HepG2 (cell line): ENCODE results near the gene SPAG4. TPM values are rescaled to one million over a fixed set of nuclear protein-coding genes. Genes with fewer than 3 reads are reported as not detected.

Experiments used
- ATAC-seq: fragments of 200-7000 bp; cut with Tn5 transposase; 3 replicates; pipeline ENCODE4 v1.9.1; 2020; ENCODE audit warnings: mild to moderate bottlenecking, moderate library complexity
- BruUV-seq: library from RNA; stranded (reverse); fragments of 400-500 nt; replicated peaks from 2 replicates; lab custom pipeline; 2021; lab: Mats Ljungman, UMichigan
- CTCF ChIA-PET: fragments of 300-600 bp; formaldehyde crosslinking; extraction: SDS; loops from one replicate; lab custom pipeline; 2021; ENCODE audit warnings: low total read pairs, inconsistent platforms, low intra/inter-chr PET ratio; lab: Yijun Ruan, JAX
- POLR2A ChIA-PET: fragments of 350-600 bp; sonication (Branson Sonifier 250); formaldehyde crosslinking; loops from one replicate; lab custom pipeline; 2020; ENCODE audit warnings: antibody characterized with exemption, inconsistent platforms; lab: Yijun Ruan, JAX
- DNase-seq: peaks from one replicate; pipeline ENCODE4 v3.0.0-alpha.2; 2015; ENCODE audit warnings: low spot score
- FAIRE-seq: peaks from 3 replicates; lab custom pipeline; 2011; peaks lifted over from hg19 to GRCh38; lab: Jason Lieb, UNC
- H2AFZ ChIP-seq: one replicate; pipeline ENCODE4 v1.6.1; 2011; ENCODE audit warnings: low read length, inconsistent platforms
- H3K27ac ChIP-seq: fragments of 300-600 bp; 3 replicates; pipeline ENCODE4 v1.8.0; 2011; ENCODE audit warnings: mixed run types, mild to moderate bottlenecking, mixed read lengths, low read length, inconsistent platforms; ENCODE audit not compliant: insufficient read depth; ENCODE audit errors: extremely low read length
- H3K27me3 ChIP-seq, 2 experiments: fragments of 200-600 bp in 1 of 2; 2 replicates in 1 of 2; 3 replicates in 1 of 2; pipeline versions ENCODE4 v1.6.0 to v1.8.0; 2011; ENCODE audit warnings: low read length in 2 of 2, mild to moderate bottlenecking in 2 of 2, moderate library complexity in 2 of 2, inconsistent platforms in 1 of 2; ENCODE audit not compliant: insufficient read depth in 2 of 2, control insufficient read depth in 1 of 2
- H3K36me3 ChIP-seq, 2 experiments: fragments of 200-600 bp in 1 of 2; replicated peaks in 1 of 2; 2 replicates in 1 of 2; 3 replicates in 1 of 2; pipeline versions ENCODE4 v1.5.1 to v1.8.0; 2011; ENCODE audit warnings: low read length in 2 of 2, inconsistent platforms in 1 of 2; ENCODE audit not compliant: insufficient read depth in 2 of 2, control insufficient read depth in 1 of 2
- H3K4me1 ChIP-seq: 2 replicates; pipeline ENCODE4 v1.5.1; 2012; ENCODE audit warnings: low read length, inconsistent platforms; ENCODE audit not compliant: insufficient read depth
- H3K4me2 ChIP-seq: 2 replicates; pipeline ENCODE4 v1.6.0; 2011; ENCODE audit warnings: low read depth, low read length, inconsistent platforms
- H3K4me3 ChIP-seq, 3 experiments: fragments of 200-600 bp in 1 of 3; sonication (generic), shearing (Covaris generic) in 1 of 3; replicated peaks in 1 of 3; 2 replicates each; pipeline ENCODE4 v1.5.1; 2011 to 2016; ENCODE audit warnings: low read length in 3 of 3, inconsistent platforms in 2 of 3, low read depth in 2 of 3, mild to moderate bottlenecking in 2 of 3, control low read depth in 1 of 3, mixed read lengths in 1 of 3; ENCODE audit not compliant: insufficient read depth in 1 of 3
- H3K79me2 ChIP-seq: one replicate; pipeline ENCODE4 v1.6.1; 2011; ENCODE audit warnings: low read length, inconsistent platforms; ENCODE audit not compliant: insufficient read depth
- H3K9ac ChIP-seq: 2 replicates; pipeline ENCODE4 v1.6.0; 2011; ENCODE audit warnings: mild to moderate bottlenecking, low read depth, low read length, inconsistent platforms; ENCODE audit not compliant: insufficient read depth
- H3K9me3 ChIP-seq: 2 replicates; pipeline ENCODE4 v1.5.1; 2012; ENCODE audit warnings: mild to moderate bottlenecking, low read length
- H4K20me1 ChIP-seq: 2 replicates; pipeline ENCODE4 v1.6.0; 2011; ENCODE audit warnings: inconsistent platforms, mild to moderate bottlenecking, low read length, moderate library complexity; ENCODE audit not compliant: insufficient read depth
- AGO2 ChIP-seq: fragments of 200-400 bp; formaldehyde crosslinking; optimal IDR thresholded peaks from 2 replicates; pipeline ENCODE3; 2017; ENCODE audit warnings: mild to moderate bottlenecking, low read depth, low read length, moderate library complexity
- ATF4 ChIP-seq, 2 experiments: fragments of 450-650 bp in 1 of 2; sonication (generic) in 1 of 2; formaldehyde crosslinking; IDR thresholded peaks; 2 replicates each; pipeline versions ENCODE4 v1.5.0 to v1.8.0; 2020 to 2022; ENCODE audit warnings: mild to moderate bottlenecking in 1 of 2, missing genetic modification reagents in 1 of 2
- SAP130 ChIP-seq: IDR thresholded peaks from 2 replicates; pipeline ENCODE4 v1.6.1; 2016; ENCODE audit warnings: low read depth
- TRIM22 ChIP-seq: fragments of 450-650 bp; IDR thresholded peaks from 2 replicates; pipeline ENCODE4 v1.6.1; 2017
- ZNF747 ChIP-seq: sonication (generic); formaldehyde crosslinking; IDR thresholded peaks from 2 replicates; pipeline ENCODE4 v1.8.1; 2023; ENCODE audit warnings: missing genetic modification reagents, mild to moderate bottlenecking, borderline replicate concordance
- WGBS: methylation state at CpG from one replicate; pipeline ENCODE4 v1.1.6; 2017; ENCODE audit warnings: low lambda C conversion rate; 5-methylcytosine and 5-hydroxymethylcytosine counted together
- in situ Hi-C: cut with HindIII; loops from 2 replicates; pipeline ENCODE4 v1.10.0; 2017; ENCODE audit warnings: low pct_unique_long_range_greater_than_20kb; ENCODE audit not compliant: extremely low pct_ligation_motif_present
- intact Hi-C: fragments of 100-400 bp; cut with micrococcal nuclease; formaldehyde crosslinking; loops from one replicate; pipeline ENCODE4 v1.10.0; 2022; ENCODE audit not compliant: unreplicated experiment
- polyA plus RNA-seq, 8 experiments: library from polyadenylated mRNA; depleted of rRNA in 3 of 8; stranded (reverse) in 7 of 8; unstranded in 1 of 8; fragments of >200 nt; fragmentation: Illumina TruSeq in 4 of 8; extraction: Trizol in 4 of 8; gene quantifications; 2 replicates each; pipeline versions ENCODE4 v1.2.1 to v1.2.3, GENCODE V29; 2011 to 2016; ENCODE audit warnings: low read depth in 4 of 8, missing spikeins in 1 of 8, mixed read lengths in 1 of 8; ENCODE audit not compliant: insufficient read depth in 1 of 8
- total RNA-seq, 5 experiments: library from RNA; depleted of rRNA; stranded (reverse); fragments of >200 nt; fragmentation: Illumina TruSeq; extraction: Trizol; gene quantifications; 2 replicates each; pipeline ENCODE4 v1.2.3, GENCODE V29; 2016; ENCODE audit warnings: low read depth in 1 of 5

SPAG4 gene
- total and polyA plus RNA-seq, 2 of the 13 experiments (the other 11 are each of a cell fraction or from before 2014, with no cell fraction given), result 5.8 to 137 TPM

GRCh38 chr20:35650632-35651031 lies 35.0 kb downstream of the SPAG4 start:
- no peak overlapping the region for H2AFZ ChIP-seq
- DNase-seq (no peak), FAIRE-seq (no peak), ATAC-seq (no peak)
- H3K27me3 ChIP-seq, result no peaks in the 10 kb centered on the region
- peaks cover 73% of the 10 kb centered on the region for H4K20me1 ChIP-seq
- peaks cover 97% of the 10 kb centered on the region for H3K79me2 ChIP-seq
- TF ChIP-seq AGO2 (peak; percentile 54), SAP130 (no peak)
- H3K36me3 ChIP-seq, result peaks cover 26 to 47% of the 10 kb centered on the region in 2 experiments
- H3K27ac ChIP-seq, result no peak overlapping the region
- no peak overlapping the region for H3K9ac ChIP-seq
- CTCF ChIA-PET, result no interaction called here
- no peak overlapping the region for H3K4me3 ChIP-seq
- H3K9me3 ChIP-seq, result peaks cover 6% of the 10 kb centered on the region; the same call in 1 of the 2 replicates
- POLR2A ChIA-PET, result no interaction called here
- 95% methylated on average over 3 of the region's 3 CpGs for WGBS
- BruUV-seq, result no TSS peak
- no peak overlapping the region for H3K4me2 ChIP-seq
- in situ Hi-C loops, result no loop called here
- peaks cover 6% of the 10 kb centered on the region; the same call in 1 of the 2 replicates for H3K4me1 ChIP-seq
- intact Hi-C loops, result no loop called here

- Histone ChIP-seq H2AFZ (no peak overlapping the region), H3K27me3 (no peaks in the 10 kb centered on the region), H3K9ac (no peak overlapping the region), H3K79me2 (peaks cover 98% of the 10 kb centered on the region), H3K9me3 (peaks cover 6% of the 10 kb centered on the region; the same call in 1 of the 2 replicates), H4K20me1 (peaks cover 79% of the 10 kb centered on the region), H3K4me2 (no peak overlapping the region), H3K4me1 (peaks cover 6% of the 10 kb centered on the region; the same call in 1 of the 2 replicates), H3K36me3 (peaks cover 26 to 52% of the 10 kb centered on the region in 2 experiments), H3K4me3 (no peak overlapping the region), H3K27ac (no peak overlapping the region)
- TF ChIP-seq TRIM22 (no peak), ATF4 (CRISPR knock-in tag; IDR thresholded peaks at IDR 0.05) (0 out of 4 replicates have a peak, but pooled peaks of 1 of the 2 experiments have one; percentile 10), ZNF747 (no peak)
- ATAC-seq (no peak), FAIRE-seq (no peak), DNase-seq (no peak)
- ChIA-PET POLR2A (interaction anchor here (0.7 to 1.2 kb wide), 3 partner anchors 12 to 90 kb away, joined by 3 to 6 read pairs (median 4); partner anchors contain the start of gene RBM39), CTCF (no interaction called here)
- in situ Hi-C loops (no loop called here), intact Hi-C loops (no loop called here)
- no TSS peak for BruUV-seq
Measured at GRCh38 chr20:35651958-35652357, 36.3 kb downstream of the SPAG4 start.
